Fibroblast of lung (primary cell): ENCODE measurements around the gene GPR142. TPM values are rescaled to one million over a fixed set of nuclear protein-coding genes. Genes with fewer than 3 reads are reported as not detected.
A peak's percentile ranks its signal among the peaks of the same experiment; 100 is the strongest.

ENCODE experiments used
- DNase-seq, 2 donors: peaks; one replicate each; pipeline versions ENCODE4 v3.0.0 to v3.0.0-alpha.2; 2010; ENCODE audit warnings: low read depth in 2 of 2
- H2AFZ ChIP-seq: 2 replicates; pipeline ENCODE4 v1.5.1; 2012; ENCODE audit warnings: low read length, control low read depth, inconsistent platforms
- H3K27ac ChIP-seq: 2 replicates; pipeline ENCODE4 v1.5.1; 2011; ENCODE audit warnings: low read length, control low read depth; ENCODE audit not compliant: insufficient read depth
- H3K27me3 ChIP-seq: 2 replicates; pipeline ENCODE4 v1.5.1; 2011; ENCODE audit warnings: mild to moderate bottlenecking, low read length; ENCODE audit not compliant: control insufficient read depth, insufficient read depth
- H3K36me3 ChIP-seq: 2 replicates; pipeline ENCODE4 v1.5.1; 2011; ENCODE audit warnings: low read length; ENCODE audit not compliant: control insufficient read depth, insufficient read depth
- H3K4me1 ChIP-seq: 2 replicates; pipeline ENCODE4 v1.5.1; 2011; ENCODE audit warnings: low read length; ENCODE audit not compliant: control insufficient read depth, insufficient read depth; ENCODE audit errors: extremely low read depth
- H3K4me2 ChIP-seq: 2 replicates; pipeline ENCODE4 v1.5.1; 2011; ENCODE audit warnings: low read length, control low read depth; ENCODE audit not compliant: insufficient read depth; ENCODE audit errors: extremely low read depth
- H3K4me3 ChIP-seq, 4 experiments: fragments of 200-600 bp in 1 of 4; sonication (generic) in 1 of 4; replicated peaks in 1 of 4; 2 replicates each; pipeline ENCODE4 v1.5.1; 2011 to 2016; ENCODE audit warnings: low read length in 4 of 4, low read depth in 3 of 4, mild to moderate bottlenecking in 3 of 4, control low read depth in 2 of 4, inconsistent platforms in 1 of 4, mixed read lengths in 1 of 4; ENCODE audit not compliant: insufficient read depth in 1 of 4; ENCODE audit errors: control extremely low read depth in 1 of 4
- H3K79me2 ChIP-seq: 2 replicates; pipeline ENCODE4 v1.5.1; 2012; ENCODE audit warnings: mild to moderate bottlenecking, low read length, inconsistent platforms; ENCODE audit not compliant: control insufficient read depth, insufficient read depth
- H3K9ac ChIP-seq: 2 replicates; pipeline ENCODE4 v1.5.1; 2011; ENCODE audit warnings: mild to moderate bottlenecking, low read length, control low read depth; ENCODE audit not compliant: insufficient read depth
- H3K9me3 ChIP-seq: 2 replicates; pipeline ENCODE4 v1.5.1; 2012; ENCODE audit warnings: low read depth, low read length; ENCODE audit not compliant: control insufficient read depth, insufficient read depth
- H4K20me1 ChIP-seq: 2 replicates; pipeline ENCODE4 v1.5.1; 2011; ENCODE audit warnings: low read length; ENCODE audit not compliant: control insufficient read depth, insufficient read depth; ENCODE audit errors: extremely low read depth
- EZH2 ChIP-seq: IDR thresholded peaks from 2 replicates; pipeline ENCODE4 v1.5.1; 2012; ENCODE audit warnings: low read length, control low read depth, mild to moderate bottlenecking; ENCODE audit errors: missing control alignments
- polyA plus RNA-seq, 2 donors: library from polyadenylated mRNA; depleted of rRNA in 1 of 2; stranded (reverse) in 1 of 2; unstranded in 1 of 2; fragments of >200 nt; gene quantifications; 2 replicates each; pipeline ENCODE4 v1.2.1, GENCODE V29; 2011 to 2012; ENCODE audit warnings: missing spikeins in 1 of 2
- total RNA-seq: library from RNA; depleted of rRNA; stranded (reverse); fragments of >200 nt; gene quantifications from 2 replicates; pipeline ENCODE4 v1.2.1, GENCODE V29; 2014
- TF ChIP-seq, protein P1 (sequence below), 2 donors: IDR thresholded peaks in 1 of 2; conservative IDR thresholded peaks in 1 of 2; 1 replicate in 1 of 2; 2 replicates in 1 of 2; pipeline ENCODE4 v1.5.1; 2011 to 2012; ENCODE audit warnings: low read length in 2 of 2, control low read depth in 1 of 2, inconsistent platforms in 1 of 2, low read depth in 1 of 2, mild to moderate bottlenecking in 1 of 2

The GPR142 gene
- total and polyA plus RNA-seq, 2 donors (not counting 1 experiment from before 2014, with no cell fraction given), result not detected

DNA sequence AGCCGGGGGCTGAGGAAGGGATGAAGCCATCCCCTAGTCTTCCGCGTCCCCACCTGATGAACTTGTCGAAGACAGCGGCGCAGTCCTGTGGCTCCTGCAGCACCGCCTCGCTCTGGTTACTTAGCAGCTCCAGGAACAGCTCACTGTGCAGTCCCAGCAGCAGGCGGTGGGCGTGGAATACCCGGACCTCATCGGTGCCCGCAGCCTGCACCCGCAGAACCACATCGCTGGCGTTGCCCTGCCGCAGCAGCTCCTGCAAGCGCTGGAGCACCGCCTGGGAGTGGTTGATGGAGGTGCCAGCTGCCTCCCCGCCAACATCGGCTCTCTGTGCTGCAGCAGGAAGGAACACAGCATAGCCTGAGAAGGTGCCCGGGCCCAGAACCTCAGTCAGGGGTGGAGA is 7.4 kb upstream of the GPR142 start:
- Histone ChIP-seq H4K20me1 (no peaks in the 10 kb centered on the region), H3K4me2 (no peak overlapping the region), H3K9me3 (no peaks in the 10 kb centered on the region), H3K4me3 (no peak overlapping the region), H3K27me3 (no peaks in the 10 kb centered on the region), H3K27ac (no peak overlapping the region), H3K36me3 (no peaks in the 10 kb centered on the region), H3K4me1 (no peaks in the 10 kb centered on the region), H3K79me2 (no peaks in the 10 kb centered on the region), H2AFZ (no peak overlapping the region), H3K9ac (no peak overlapping the region)
- DNase-seq, result no peak
- TF ChIP-seq, protein P1, sequence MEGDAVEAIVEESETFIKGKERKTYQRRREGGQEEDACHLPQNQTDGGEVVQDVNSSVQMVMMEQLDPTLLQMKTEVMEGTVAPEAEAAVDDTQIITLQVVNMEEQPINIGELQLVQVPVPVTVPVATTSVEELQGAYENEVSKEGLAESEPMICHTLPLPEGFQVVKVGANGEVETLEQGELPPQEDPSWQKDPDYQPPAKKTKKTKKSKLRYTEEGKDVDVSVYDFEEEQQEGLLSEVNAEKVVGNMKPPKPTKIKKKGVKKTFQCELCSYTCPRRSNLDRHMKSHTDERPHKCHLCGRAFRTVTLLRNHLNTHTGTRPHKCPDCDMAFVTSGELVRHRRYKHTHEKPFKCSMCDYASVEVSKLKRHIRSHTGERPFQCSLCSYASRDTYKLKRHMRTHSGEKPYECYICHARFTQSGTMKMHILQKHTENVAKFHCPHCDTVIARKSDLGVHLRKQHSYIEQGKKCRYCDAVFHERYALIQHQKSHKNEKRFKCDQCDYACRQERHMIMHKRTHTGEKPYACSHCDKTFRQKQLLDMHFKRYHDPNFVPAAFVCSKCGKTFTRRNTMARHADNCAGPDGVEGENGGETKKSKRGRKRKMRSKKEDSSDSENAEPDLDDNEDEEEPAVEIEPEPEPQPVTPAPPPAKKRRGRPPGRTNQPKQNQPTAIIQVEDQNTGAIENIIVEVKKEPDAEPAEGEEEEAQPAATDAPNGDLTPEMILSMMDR (conservative IDR thresholded peaks at IDR 0.05 in 1 of 2, IDR thresholded peaks at IDR 0.05 in 1 of 2; ENCODE audit: low read depth in 1 of 2, low read length in 2 of 2), result no peak
- TF ChIP-seq EZH2, result no peak

DNA sequence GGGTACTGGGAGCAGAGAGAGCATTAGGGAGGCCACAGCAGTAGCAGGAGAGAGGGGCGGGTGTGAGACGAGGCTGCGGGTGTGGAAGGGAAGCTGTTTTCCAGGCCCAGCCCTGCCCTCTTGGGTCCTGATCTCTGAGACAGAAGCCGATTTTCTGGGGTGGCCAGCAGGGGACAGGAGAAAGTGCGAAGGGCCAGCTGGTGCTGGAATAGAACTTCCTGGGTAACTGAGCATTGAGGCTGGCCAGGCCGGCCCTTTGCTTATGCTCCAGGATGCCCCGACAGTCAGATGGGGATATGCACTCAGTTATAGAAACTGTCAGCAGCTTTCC is 6.4 kb upstream of the GPR142 start:
- DNase-seq, result no peak
- H3K4me1 ChIP-seq, result no peaks in the 10 kb centered on the region
- TF ChIP-seq, protein P1 (conservative IDR thresholded peaks at IDR 0.05 in 1 of 2, IDR thresholded peaks at IDR 0.05 in 1 of 2; ENCODE audit: low read depth in 1 of 2, low read length in 2 of 2), result no peak
- TF ChIP-seq EZH2, result no peak
- no peaks in the 10 kb centered on the region for H3K9me3 ChIP-seq
- no peaks in the 10 kb centered on the region for H3K79me2 ChIP-seq
- H3K4me2 ChIP-seq, result no peak overlapping the region
- no peaks in the 10 kb centered on the region for H3K36me3 ChIP-seq
- no peaks in the 10 kb centered on the region for H4K20me1 ChIP-seq
- H3K4me3 ChIP-seq, result no peak overlapping the region
- H3K27ac ChIP-seq, result no peak overlapping the region
- no peaks in the 10 kb centered on the region for H3K27me3 ChIP-seq
- H2AFZ ChIP-seq, result no peak overlapping the region
- H3K9ac ChIP-seq, result no peak overlapping the region

DNA sequence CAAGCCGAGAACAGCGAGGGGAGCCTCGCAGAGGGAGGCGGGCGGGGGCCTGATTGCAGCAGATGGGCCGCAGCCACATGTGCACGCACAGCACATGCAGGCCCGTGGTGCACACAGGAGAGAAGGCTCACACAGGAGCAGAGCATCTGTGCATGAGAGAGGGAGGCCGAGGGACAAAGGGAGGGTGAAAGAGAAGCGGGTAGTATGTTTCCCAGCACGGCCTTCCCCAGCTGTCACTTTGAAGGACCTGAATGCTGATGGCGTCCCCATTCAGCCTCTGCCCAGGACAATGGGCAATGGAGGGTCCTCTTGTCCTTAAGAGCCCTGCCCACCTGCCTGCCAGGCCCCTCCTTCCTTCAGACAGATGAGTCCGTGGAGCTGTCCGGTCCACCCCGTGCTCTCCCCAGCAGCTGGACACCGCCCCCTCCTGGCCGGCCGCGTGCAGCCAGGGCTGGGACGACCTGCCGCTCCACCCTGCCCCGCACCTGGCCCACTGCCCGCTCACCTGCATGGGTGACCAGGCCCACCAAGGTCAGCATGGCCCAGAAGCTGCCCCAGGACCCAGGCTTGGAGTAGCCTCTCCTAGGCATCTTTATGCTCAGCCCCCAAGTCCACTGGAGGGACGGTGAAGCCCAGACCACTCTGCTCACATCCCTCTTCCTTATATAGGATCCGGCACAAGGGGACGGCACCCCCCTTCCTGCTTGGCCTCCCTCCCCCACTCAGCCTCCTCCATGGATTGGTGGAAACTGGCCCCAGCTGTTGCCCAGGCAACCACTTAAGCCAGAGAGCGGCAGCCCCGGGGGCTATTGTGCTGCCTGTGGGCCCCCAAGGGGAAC is 5.9 kb upstream of the GPR142 start, which contains the start of gene BTBD17:
TSS of gene BTBD17 (minus strand) at position 639 of the 839 bp plus-strand sequence. CDS start at position 590, 49 bp downstream.
- TF ChIP-seq EZH2, result no peak
- TF ChIP-seq, protein P1 (conservative IDR thresholded peaks at IDR 0.05 in 1 of 2, IDR thresholded peaks at IDR 0.05 in 1 of 2; ENCODE audit: low read depth in 1 of 2, low read length in 2 of 2), result peak; percentile 19 to 42
- no peaks in the 10 kb centered on the region for H4K20me1 ChIP-seq
- no peaks in the 10 kb centered on the region for H3K27me3 ChIP-seq
- no peaks in the 10 kb centered on the region for H3K36me3 ChIP-seq
- no peak within 1 kb of the TSS for H3K4me3 ChIP-seq
- no peak within 1 kb of the TSS for H3K9ac ChIP-seq
- no peaks in the 10 kb centered on the region for H3K79me2 ChIP-seq
- H2AFZ ChIP-seq, result no peak within 1 kb of the TSS
- DNase-seq, result peak; percentile 6 to 34
- no peak within 1 kb of the TSS for H3K4me2 ChIP-seq
- H3K4me1 ChIP-seq, result no peaks in the 10 kb centered on the region
- no peak within 1 kb of the TSS for H3K27ac ChIP-seq
- H3K9me3 ChIP-seq, result no peaks in the 10 kb centered on the region
